ENCODE measurements around the gene ZC3HAV1L.
"Not testable (repeated sequence)": the region's sequence is repeated elsewhere in the genome, so short reads cannot be mapped to it uniquely, and the experiment has no call there.

Gene ZC3HAV1L

DNA sequence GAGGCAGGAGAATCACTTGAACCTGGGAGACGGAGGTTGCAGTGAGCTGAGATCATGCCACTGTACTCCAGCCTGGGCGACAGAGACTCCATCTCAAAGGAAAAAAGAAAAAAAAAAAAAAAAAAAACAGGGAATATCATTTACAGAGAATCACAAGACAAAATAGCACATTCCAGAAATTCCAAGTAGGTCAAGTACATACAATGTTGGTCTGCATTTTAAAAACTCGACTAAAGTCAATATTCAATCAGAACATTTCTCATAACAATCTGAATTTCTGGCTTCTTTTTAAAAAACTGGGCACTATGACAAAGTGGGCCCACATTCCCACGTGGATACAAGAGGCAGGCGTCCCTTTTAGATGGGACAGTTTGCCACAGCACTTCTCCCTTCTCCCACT lies 12.8 kb downstream of the ZC3HAV1L start:
- no peak for DNase-seq (ENCODE audit: extremely low read depth in 1 of 2, low read depth in 1 of 2)

DNA sequence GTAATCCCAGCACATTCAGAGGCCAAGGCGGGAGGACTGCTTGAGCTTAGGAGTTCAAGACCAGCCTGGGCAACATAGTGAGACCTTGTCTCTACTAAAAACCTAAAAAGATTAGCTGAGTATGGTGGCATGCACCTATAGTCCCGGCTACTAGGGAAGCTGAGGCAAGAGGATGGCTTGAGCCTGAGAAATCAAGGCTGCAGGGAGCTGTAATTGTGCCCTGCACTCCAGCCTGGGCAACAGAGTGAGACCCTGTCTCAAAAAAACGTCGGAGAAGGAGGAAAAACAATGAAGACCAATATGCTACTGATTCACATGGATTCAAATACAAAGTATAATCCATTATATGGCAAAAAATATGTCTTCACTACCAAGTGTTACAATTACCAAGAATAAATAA lies 13.6 kb downstream of the ZC3HAV1L start:
- no peak for DNase-seq (ENCODE audit: extremely low read depth in 1 of 2, low read depth in 1 of 2)

DNA sequence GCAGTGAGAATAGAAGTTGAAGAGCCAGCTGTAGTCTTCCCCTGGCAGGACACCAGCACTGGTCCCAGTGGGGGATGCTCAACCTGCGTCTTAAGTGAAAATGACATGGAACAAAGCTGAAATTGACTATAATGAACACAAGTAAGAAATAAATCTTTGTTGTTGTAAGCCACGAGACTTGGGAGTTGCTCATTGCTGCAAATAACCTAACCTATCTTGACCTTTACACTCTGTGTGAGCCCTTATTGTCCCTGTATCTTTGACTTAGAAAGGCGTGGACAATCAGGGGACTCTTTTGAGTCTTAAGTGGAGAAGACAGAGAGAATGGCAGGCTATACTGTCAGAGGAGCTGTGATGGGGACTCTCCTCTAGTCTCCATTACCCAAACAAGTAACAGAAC lies 16.9 kb downstream of the ZC3HAV1L start:
- no peak for DNase-seq (ENCODE audit: extremely low read depth in 1 of 2, low read depth in 1 of 2)

DNA sequence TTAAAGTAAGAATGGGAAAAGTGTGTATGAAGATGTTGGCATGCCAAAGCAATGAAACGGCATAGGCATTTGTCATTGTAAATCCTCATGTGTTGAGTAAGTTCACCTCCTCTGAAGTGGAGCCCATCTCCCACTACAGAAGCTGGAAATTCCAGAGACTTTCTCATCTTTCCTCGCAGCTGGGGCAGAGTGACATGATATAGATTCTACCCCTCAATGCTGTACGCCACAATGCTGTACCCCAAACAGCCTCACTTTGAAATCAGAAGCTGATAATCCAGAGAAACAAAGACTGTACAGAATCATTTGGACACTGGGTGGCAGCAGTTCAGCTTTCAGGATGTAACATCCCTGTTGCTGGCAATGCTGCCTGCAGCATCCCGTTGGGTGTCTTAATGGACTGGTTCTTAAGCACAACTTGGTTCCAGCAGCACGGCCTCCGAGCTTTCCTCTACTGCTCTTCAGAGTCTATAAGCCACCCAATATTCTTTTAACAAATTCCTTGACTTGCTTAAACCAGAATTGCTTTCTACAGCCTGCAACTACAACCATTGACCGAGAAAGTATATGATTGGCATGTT lies 18.8 kb downstream of the ZC3HAV1L start:
- peak; percentile 24 to 35 for DNase-seq (ENCODE audit: extremely low read depth in 1 of 2, low read depth in 1 of 2)

DNA sequence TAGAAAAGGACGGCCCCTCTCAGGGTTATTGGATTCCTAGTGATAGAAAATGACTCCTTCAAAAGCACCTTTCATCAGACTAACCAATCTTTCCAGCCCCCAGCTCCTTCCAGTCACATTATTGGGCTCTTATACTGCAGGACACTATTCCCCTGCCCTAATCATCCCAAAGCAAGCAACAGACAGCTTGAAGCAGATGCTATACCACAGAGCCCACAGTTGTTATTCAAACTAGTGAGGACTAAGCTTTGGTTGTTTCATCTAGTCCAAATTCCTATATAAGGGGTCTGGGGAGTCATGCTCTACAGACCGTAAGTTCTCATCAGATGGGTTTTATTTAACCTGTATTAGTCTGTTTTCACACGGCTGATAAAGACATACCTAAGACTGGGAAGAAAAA lies 24.5 kb downstream of the ZC3HAV1L start:
- no peak for DNase-seq (ENCODE audit: extremely low read depth in 1 of 2, low read depth in 1 of 2)

DNA sequence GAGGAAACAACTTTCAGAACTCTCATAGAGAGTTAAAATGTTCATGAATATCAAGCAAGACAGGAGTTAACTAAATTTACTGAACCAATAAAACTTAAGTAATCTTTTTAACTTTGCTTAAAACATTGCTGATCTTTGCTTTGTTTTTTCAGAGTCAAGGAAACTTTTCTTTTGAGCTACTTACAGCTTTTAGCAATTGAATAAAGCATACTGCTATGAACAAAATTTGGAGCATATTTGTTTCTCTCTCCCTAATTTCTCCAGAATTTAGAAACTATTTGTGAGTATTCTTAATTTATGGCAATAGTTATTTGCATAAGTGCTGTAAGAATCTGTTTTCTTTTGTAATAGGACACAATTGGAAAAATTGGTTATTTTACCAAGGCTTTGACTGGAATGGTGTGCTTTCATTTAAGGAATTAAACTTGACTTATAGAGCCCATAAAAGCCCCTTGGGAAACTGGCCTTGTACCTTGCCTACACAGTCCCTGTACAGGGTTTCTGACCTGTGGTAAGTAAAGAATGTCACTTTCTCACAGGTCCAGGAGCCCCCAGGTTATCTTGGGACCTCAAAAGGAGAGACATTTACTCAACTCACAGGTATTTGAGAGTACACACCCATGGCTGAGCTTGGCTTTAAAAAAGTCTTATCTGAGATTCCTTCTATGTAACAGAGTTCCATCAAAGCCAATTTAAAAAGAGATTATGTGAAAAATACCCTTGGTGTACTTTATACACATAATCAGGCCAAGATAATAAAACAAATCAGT lies 31.3 kb downstream of the ZC3HAV1L start:
- no peak for DNase-seq (ENCODE audit: extremely low read depth in 1 of 2, low read depth in 1 of 2)

DNA sequence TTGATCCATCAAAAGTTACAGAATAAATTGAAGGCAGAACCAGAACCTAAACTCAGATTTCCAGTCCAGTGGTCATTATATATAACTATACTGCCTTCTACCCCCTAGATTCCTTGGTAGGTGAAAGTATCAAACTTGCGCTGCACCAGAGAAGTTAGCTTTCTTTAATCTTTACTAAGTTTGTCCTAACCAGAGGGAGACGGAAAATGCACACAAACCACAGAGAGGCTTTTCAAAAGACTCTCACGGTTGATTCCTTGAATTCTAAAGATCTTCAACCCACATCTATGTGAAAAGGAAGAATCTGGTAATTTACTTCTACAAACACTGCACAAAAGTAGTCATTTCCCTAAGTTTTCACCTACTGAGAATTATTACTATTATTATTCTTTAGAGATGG lies 36.4 kb downstream of the ZC3HAV1L start:
- no peak for DNase-seq (ENCODE audit: extremely low read depth in 1 of 2, low read depth in 1 of 2)

DNA sequence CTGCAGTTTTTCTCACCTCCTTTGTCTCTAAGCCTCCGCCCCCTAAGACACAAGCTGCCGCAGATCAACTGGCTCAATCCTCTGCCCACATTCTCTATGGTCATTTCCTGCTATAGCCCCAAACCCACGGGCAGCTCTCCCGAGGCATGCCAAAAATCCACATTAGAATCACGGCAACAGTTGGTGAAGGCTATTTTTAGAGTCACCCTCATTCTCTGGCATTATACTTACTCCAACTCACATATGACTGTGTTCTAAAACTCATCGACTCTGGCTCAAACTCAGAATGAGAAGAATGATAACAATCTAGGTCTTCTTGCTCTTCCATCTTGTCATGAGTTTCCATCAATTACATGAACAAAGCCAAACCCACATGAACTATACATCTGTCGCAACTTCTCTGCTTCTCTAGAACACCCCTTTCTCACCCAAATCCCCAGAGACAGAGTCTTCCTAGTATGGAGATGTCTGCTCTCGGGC lies 43.8 kb downstream of the ZC3HAV1L start:
- no peak for DNase-seq (ENCODE audit: extremely low read depth in 1 of 2, low read depth in 1 of 2)

DNA sequence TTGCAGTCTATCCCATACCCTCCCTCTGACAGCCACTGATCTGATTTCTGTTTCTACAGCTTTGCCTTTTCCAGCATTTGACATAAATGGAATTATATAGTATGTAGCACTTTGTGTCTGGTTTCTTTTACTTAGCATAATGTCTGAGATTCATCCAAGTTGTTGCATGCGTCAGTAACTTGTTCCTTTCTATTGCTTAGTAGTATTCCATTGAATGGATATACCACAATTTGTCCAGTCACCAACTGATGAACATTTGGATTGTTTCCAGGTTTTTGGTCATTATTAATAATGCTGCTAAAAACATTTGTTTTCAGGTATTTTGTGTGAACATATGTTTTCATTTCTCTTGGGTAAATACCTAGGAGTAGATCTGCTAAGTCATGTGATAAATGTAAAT lies 48.2 kb downstream of the ZC3HAV1L start:
- no peak for DNase-seq (ENCODE audit: extremely low read depth in 1 of 2, low read depth in 1 of 2)

DNA sequence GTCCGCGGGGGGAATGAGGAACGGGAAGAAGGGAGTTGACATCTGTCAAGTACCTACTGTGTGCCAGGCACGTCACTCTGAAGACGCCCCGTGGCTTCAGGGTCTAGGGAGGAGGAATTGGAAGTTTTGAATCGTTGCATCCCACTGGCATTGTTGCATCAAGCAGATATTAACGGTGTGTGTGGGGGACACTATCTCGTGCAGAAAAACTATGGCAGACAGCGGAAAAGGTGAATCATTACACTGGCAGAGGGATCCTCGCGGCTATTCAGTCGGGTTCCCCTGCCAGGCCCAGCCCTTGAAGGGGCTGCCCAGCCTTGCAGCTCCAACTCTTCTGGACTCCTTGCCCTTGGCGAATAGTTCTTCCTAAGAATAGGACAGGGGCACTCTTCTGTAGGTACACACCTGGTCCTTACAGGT lies 53.6 kb downstream of the ZC3HAV1L start:
- DNase-seq (ENCODE audit: extremely low read depth in 1 of 2, low read depth in 1 of 2), result no peak

DNA sequence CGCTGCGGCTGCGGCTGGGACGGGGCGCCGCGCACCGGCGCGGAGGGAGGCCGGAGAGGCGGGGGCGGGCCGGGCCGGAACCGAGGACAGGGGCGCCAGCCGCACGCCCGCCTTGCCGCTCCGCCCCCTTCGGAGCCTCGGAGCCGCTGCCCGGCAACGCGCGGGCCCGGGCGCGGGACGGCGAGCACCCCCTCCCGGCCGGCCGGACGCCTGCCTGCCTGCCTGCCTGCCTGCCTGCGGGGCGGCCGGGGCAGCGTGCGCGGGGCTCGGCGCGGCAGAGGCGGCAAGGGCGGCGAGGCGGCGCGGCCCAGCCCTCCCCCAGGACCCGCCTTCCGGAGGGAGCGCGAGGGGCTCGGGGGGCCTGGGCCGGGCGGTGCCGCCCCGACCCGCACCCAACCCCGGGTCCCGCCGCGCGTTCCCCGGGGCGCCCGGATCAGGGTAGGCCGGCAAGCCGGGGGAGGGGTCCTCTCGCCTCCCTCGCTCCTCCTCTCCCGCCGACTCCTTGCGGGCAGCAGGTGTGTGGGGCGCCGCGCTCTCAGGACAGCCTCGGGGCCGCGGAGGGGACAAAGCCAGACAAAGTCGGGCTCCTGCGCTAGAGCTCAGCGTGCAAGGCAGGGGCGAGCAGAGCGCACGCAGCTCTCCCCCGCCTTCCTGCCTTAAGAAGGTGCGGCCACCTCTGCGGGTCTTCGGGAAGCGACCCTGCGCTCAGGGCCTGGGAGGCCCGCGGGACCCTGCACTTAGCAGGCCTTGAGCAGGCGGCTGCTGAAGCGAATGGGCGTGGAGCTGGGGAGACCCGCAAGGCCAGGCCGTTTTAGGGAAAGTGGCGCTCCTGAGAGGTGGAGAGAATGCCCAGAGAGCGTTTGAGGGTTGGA lies 54.3 kb downstream of the ZC3HAV1L start, which contains the start of gene KIAA1549:
Gene KIAA1549, minus strand, starts transcription at position 58 of the 872 bp plus-strand sequence. CDS start 120 bp downstream, outside the sequence.
- DNase-seq (ENCODE audit: extremely low read depth in 1 of 2, low read depth in 1 of 2), result peak in 1 of 2 donors; percentile 40

DNA sequence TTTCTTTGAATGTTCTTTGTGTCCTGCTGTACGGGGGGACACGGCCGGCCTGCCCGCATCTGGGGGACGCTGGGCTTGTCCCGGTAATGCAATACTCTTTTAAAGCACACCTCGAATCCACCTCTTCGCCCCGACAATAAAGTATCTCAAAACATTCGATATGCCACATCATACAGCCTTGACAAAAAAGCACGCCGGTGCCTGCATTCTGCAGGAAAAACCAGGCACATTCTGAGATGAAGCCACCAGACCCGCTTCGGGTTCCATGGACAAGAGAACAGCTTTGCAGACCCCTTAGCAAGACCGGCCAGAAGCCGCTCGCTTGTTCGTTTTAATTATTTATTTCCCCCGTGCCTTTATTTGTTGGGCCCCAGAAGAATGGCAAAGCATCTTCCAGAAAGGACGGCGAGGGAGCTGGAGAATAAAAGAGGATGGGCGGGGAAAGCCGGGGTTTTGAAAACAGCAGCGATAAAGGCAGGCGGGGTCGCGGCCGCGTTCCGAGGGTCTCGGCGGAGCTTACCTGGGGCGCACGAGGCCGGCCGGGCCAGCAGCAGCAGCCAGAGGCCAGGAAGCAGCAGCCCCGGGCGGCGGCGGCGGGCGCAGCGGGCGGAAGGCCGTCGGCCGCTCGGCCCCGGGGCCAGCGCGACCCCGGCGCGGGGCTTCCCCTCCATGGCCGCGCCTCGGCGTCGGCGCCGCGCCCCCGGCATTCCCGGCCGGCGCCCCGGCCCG lies 55.1 kb downstream of the ZC3HAV1L start:
- DNase-seq (ENCODE audit: extremely low read depth in 1 of 2, low read depth in 1 of 2), result no peak

DNA sequence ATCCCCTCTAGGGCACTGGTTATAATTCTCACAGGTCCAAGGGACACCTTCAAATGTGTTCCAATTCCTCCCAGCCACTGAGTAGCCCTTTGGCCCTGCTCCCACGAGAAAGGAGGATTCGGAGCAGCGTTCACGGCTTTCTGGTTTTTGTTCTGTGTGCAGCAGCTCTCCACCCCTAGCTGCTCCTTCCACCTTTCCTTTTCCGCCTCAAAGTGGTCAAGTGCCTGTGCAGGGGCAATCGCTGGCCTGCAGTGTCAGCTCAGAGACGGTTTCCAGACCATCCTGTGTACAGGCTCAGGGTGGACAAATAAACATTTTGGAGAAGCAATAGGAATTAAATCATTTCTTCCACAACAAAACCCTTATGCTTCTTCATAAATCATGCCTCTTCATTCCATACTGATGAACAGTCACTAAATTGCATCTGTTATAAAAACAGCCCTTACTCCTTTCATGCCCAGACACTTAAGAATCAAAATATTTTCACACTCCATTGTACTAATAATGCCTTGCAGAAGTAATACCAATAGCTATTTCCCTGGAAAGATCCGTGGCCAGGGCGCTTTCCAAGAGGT lies 55.8 kb downstream of the ZC3HAV1L start:
- DNase-seq (ENCODE audit: extremely low read depth in 1 of 2, low read depth in 1 of 2), result no peak

DNA sequence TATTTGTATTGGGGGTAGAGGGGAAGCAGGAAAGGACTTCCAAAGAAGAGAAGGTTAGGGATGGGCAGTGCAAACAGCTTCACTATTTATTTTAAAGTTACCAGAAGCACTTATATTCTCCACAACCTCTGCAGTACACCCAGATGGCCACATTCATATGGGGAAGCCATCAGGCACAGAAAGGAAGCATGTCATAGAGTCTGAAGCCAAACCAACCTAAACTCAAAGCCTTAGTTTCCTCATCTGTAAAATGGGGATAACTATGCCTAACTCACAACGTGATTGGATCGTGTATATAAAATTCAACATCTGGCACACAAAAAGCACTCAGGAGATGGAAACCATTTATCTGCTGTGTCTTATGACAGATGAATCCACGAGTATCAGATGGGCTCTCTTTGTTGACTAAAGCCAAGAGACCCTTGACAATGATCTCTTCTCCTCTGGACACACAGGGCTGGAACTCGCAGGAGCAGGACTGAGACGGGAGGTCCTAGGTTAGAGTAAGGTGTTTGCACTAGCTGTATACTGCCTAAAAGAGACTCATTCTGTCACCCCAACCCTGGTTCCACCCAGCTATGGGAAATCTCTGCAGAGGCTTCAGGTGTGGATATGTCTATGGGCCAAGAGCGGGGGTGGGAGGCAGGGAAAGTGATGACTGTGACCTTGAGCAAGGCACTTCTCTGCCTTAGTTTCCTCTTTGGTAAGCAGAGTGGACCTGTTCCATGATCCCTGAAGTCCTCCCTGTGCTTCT lies 56.4 kb downstream of the ZC3HAV1L start:
- DNase-seq (ENCODE audit: extremely low read depth in 1 of 2, low read depth in 1 of 2), result no peak

DNA sequence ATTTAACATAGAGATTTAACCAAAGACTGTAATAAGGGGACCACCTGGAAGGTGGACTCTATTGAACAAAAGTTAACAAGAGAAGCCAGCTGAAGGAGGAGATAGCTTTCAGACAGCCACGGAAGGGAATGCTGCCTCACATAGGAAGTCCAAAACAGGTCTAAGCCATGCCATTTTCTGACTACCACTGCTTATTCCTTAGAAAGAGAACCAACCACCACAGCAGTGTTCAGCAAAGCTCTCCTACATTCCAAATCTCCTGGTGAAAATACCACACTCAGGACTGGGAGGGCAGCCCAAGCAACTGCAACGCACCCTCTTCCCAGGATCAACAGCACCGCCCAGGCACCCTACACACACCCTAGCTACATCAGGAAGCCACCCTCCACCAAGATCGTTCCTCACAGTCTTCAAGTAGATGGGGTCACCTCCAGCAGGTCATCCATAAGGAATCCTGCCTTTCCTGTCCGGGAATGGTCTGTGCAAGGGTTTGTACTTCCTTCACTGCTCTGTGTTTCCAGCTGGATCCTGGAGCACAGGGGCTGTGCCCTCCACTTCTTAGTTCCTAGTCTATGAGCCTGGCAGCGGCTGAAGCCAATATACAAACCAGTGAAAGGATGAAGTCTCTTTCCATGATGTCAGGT lies 57.2 kb downstream of the ZC3HAV1L start:
- no peak for DNase-seq (ENCODE audit: extremely low read depth in 1 of 2, low read depth in 1 of 2)

DNA sequence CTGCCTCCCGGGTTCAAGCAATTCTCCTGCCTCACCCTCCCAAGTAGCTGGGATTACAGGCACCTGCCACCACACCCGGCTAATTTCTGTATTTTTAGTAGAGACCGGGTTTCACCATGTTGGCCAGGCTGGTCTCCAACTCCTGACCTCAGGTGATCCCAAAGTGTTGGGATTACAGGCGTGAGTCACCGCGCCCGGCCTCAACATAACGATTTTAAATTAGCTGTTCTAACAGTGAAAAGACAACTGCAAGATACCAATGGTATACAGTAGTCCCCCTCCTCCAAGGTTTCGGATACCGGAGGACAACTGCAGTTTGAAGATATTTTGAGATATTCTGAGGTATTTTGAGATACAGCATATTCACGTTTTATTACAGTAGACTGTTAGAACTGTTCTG lies 59.7 kb downstream of the ZC3HAV1L start:
- DNase-seq (ENCODE audit: extremely low read depth in 1 of 2, low read depth in 1 of 2), result not testable (repeated sequence)
